Left ventricle myocardium inferior (tissue), 1 donor: Measurements from ENCODE around the gene ACACB. TPM values are rescaled to one million over a fixed set of nuclear protein-coding genes. Genes with fewer than 3 reads are reported as not detected.

Experiments used
- DNase-seq: peaks from one replicate; pipeline ENCODE4 v3.0.0-alpha.2; 2020
- H3K27ac ChIP-seq: fragments of 200-600 bp; replicated peaks from 2 replicates; pipeline ENCODE4 v1.8.0; 2021
- H3K27me3 ChIP-seq: fragments of 200-600 bp; 2 replicates; pipeline ENCODE4 v1.8.0; 2021; ENCODE audit warnings: low read depth
- H3K36me3 ChIP-seq: fragments of 200-600 bp; 2 replicates; pipeline ENCODE4 v1.8.0; 2021
- H3K4me1 ChIP-seq: fragments of 200-600 bp; 2 replicates; pipeline ENCODE4 v1.8.0; 2021
- H3K4me3 ChIP-seq: fragments of 200-600 bp; 2 replicates; pipeline ENCODE4 v1.8.0; 2021; ENCODE audit warnings: mild to moderate bottlenecking, moderate library complexity
- H3K9me3 ChIP-seq: fragments of 200-600 bp; replicated peaks from 2 replicates; pipeline ENCODE4 v1.8.0; 2021
- intact Hi-C: fragments of 100-400 bp; cut with micrococcal nuclease; formaldehyde crosslinking; loops from one replicate; pipeline ENCODE4 v1.11.0; 2022
- total RNA-seq: library from RNA; stranded (reverse); fragmentation: NEBNext Ultra II Directional; extraction: Animal tissue kit (Norgen Biotek cat#: 25700); gene quantifications from one replicate; pipeline ENCODE4 v1.2.1, GENCODE V29; 2021
- TF ChIP-seq, protein P1 (sequence below): fragments of 200-600 bp; IDR thresholded peaks from 2 replicates; pipeline ENCODE4 v1.8.0; 2021; ENCODE audit warnings: antibody characterized with exemption, mild to moderate bottlenecking, borderline replicate concordance
- donor health status: DM: no; HTN: yes; CAD: no; lungs with severe emphysema.

The ACACB gene
- total RNA-seq, 1 donor from 2014 or later, result 123 TPM

DNA sequence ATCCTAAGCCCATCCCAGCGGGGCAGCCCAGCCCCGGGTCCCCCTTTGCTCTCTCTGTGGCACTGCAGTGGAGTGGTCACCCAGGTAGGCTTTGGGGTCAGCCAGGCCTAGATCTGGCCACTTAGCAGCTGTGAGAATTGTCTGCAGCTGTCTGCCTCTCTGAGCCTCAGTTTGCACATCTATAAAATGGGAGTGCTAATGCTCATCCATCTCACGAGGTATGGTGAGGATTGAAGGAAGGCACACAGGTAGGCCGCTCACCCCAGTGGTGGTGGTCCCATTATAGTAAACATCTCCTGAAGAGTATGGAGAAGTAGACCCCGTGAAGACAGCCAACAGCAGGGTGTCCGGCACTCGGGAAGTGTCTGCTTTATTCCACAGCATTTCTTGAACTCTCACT is 183.5 kb downstream of the ACACB start:
- intact Hi-C loops, result no loop called here
- H3K36me3 ChIP-seq, result no peaks in the 10 kb centered on the region
- H3K4me3 ChIP-seq, result no peak overlapping the region
- TF ChIP-seq, protein P1, sequence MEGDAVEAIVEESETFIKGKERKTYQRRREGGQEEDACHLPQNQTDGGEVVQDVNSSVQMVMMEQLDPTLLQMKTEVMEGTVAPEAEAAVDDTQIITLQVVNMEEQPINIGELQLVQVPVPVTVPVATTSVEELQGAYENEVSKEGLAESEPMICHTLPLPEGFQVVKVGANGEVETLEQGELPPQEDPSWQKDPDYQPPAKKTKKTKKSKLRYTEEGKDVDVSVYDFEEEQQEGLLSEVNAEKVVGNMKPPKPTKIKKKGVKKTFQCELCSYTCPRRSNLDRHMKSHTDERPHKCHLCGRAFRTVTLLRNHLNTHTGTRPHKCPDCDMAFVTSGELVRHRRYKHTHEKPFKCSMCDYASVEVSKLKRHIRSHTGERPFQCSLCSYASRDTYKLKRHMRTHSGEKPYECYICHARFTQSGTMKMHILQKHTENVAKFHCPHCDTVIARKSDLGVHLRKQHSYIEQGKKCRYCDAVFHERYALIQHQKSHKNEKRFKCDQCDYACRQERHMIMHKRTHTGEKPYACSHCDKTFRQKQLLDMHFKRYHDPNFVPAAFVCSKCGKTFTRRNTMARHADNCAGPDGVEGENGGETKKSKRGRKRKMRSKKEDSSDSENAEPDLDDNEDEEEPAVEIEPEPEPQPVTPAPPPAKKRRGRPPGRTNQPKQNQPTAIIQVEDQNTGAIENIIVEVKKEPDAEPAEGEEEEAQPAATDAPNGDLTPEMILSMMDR, result no peak
- no peak overlapping the region for H3K27ac ChIP-seq
- DNase-seq, result no peak
- H3K27me3 ChIP-seq, result peaks cover 29% of the 10 kb centered on the region
- H3K9me3 ChIP-seq, result no peaks in the 10 kb centered on the region
- no peaks in the 10 kb centered on the region for H3K4me1 ChIP-seq

DNA sequence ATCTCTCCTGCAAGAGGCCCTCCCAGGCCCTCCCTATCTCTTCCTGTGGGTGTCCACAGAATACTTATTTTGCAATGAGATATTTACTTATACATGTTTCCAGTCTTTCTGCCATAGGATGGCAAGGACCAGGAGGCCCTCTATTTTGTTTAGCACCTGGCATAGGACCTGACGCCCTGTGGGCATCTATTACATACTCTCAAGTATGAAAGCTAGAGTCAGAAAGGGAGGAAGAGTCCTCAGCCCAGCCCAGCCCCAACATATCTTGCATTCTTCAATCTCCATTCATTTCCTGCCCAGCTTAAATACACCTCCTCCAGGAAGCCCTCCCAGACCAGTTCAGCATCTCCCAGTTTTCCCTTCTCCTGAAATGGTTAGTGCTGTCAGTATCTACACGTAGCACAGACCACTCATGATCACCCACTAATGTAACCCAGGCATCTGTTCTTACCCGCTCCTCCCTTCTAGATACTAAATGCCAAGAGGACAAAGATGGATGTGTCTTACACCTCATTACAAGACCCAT is 185.3 kb downstream of the ACACB start:
- Histone ChIP-seq H3K36me3 (no peaks in the 10 kb centered on the region), H3K27ac (no peak overlapping the region), H3K27me3 (peaks cover 47% of the 10 kb centered on the region), H3K4me1 (no peaks in the 10 kb centered on the region), H3K4me3 (no peak overlapping the region), H3K9me3 (no peaks in the 10 kb centered on the region)
- DNase-seq, result no peak
- TF ChIP-seq, protein P1, result no peak
- intact Hi-C loops, result no loop called here

DNA sequence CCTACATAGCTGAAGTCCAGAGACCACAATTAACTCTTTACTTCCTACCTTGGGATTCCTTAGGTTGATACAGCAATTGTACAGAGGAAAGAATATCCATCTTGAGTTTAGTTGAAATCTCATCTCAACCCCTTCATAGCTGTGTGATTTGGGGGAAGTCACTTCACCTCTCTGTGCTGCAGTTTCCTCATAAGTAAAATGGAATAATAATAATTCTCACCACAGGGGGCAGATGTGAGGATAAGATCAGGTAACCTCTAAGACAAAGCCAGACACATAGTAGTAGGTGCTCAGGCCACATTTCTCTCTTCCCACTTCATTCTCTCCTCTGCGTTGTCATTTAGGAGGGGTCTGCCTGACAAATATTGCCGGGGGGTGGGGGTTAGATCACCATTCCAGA is 186.0 kb downstream of the ACACB start:
- DNase-seq, result no peak
- Histone ChIP-seq H3K9me3 (no peaks in the 10 kb centered on the region), H3K27ac (no peak overlapping the region), H3K27me3 (peaks cover 54% of the 10 kb centered on the region), H3K36me3 (no peaks in the 10 kb centered on the region), H3K4me1 (no peaks in the 10 kb centered on the region), H3K4me3 (no peak overlapping the region)
- TF ChIP-seq, protein P1, result no peak
- intact Hi-C loops, result no loop called here

DNA sequence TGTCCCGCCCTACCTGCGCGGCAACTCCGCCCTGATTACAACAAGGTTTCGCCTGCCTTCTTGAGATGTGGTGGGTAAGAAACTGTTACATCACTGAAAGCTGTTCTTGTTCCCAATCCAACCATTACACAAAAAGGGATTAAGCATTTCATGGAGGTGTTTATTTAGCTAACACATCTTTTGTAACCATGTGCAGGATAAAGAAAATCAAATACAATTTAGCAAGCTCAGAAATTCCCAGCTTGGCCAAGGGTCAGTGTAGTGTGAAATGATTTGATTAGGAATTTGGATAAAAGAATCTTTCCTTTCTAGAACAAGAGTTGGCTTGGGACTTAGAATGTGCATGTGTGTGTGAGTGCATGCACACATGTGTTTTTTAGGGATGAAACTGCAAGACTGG is 186.4 kb downstream of the ACACB start:
- Histone ChIP-seq H3K27ac (no peak overlapping the region), H3K4me1 (no peaks in the 10 kb centered on the region), H3K36me3 (no peaks in the 10 kb centered on the region), H3K9me3 (no peaks in the 10 kb centered on the region), H3K27me3 (peaks cover 58% of the 10 kb centered on the region), H3K4me3 (no peak overlapping the region)
- intact Hi-C loops, result no loop called here
- DNase-seq, result no peak
- TF ChIP-seq, protein P1, result no peak

DNA sequence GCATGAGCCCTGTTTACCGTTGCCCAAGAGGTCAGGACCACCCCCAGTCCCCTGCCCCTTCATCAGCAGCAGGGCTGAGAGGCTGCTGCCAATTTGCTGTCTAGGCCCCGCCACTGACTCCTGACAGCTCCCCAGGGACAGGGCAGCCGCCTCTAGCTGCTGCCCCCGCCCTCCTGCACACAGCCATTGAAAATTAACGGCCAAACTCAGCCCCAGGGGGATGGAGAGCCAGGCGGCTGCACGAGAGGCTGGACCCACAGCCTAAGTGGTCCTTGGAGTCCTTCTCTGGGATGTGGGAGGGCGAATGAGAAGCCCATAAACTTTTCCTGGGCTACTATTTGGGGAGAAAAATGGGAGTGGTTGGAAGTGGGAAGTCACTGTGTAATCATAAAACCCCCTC is 188.1 kb downstream of the ACACB start:
- Histone ChIP-seq H3K36me3 (no peaks in the 10 kb centered on the region), H3K4me1 (peaks cover 9% of the 10 kb centered on the region), H3K4me3 (no peak overlapping the region), H3K27ac (no peak overlapping the region), H3K27me3 (peaks cover 74% of the 10 kb centered on the region), H3K9me3 (no peaks in the 10 kb centered on the region)
- TF ChIP-seq, protein P1, result no peak
- no peak for DNase-seq
- intact Hi-C loops, result no loop called here
